Inflammatory macrophage treated with lipopolysaccharide for 1 hour (primary cell): Measurements from ENCODE around the gene BICDL2.
"Not testable (repeated sequence)": the region's sequence is repeated elsewhere in the genome, so short reads cannot be mapped to it uniquely, and the experiment has no call there.

Source experiments
- DNase-seq, 2 donors: peaks; one replicate each; pipeline ENCODE4 v3.0.0-alpha.2; 2020 to 2022

The BICDL2 gene, protein sequence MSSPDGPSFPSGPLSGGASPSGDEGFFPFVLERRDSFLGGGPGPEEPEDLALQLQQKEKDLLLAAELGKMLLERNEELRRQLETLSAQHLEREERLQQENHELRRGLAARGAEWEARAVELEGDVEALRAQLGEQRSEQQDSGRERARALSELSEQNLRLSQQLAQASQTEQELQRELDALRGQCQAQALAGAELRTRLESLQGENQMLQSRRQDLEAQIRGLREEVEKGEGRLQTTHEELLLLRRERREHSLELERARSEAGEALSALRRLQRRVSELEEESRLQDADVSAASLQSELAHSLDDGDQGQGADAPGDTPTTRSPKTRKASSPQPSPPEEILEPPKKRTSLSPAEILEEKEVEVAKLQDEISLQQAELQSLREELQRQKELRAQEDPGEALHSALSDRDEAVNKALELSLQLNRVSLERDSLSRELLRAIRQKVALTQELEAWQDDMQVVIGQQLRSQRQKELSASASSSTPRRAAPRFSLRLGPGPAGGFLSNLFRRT

DNA sequence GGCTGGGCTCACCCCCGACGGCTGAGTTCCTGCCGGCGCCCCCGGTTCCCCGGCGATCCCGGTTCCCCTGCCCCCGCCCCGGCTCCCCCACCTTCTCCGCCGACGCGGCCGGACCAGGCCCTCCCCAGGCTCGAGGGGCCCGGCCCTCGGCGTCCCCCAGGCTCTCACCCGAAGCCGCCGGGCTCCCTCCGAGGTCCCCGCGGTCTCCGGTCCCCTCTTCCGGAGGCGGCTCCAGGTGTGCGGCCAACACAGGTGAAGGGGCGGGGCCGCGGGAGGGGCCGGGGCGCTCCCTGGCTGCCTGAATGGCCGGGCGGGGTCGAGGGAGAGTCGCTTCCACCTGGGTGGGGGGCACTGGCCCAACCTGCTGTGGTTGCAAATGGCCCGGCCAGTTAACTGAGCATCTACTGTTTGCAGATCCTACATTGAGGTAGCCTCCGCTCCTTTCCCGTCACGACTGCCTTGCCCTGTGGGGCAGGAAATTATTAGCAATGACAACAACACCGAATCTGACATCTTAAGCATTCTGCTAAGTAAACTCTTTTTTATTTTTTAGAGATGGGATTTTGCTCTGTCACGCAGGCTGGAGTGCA is at the start of gene BICDL2:
Gene BICDL2 (minus strand): TSS at position 219 of the 590 bp plus-strand sequence. CDS start 1,448 bp downstream, outside the sequence.
- DNase-seq: no peak

DNA sequence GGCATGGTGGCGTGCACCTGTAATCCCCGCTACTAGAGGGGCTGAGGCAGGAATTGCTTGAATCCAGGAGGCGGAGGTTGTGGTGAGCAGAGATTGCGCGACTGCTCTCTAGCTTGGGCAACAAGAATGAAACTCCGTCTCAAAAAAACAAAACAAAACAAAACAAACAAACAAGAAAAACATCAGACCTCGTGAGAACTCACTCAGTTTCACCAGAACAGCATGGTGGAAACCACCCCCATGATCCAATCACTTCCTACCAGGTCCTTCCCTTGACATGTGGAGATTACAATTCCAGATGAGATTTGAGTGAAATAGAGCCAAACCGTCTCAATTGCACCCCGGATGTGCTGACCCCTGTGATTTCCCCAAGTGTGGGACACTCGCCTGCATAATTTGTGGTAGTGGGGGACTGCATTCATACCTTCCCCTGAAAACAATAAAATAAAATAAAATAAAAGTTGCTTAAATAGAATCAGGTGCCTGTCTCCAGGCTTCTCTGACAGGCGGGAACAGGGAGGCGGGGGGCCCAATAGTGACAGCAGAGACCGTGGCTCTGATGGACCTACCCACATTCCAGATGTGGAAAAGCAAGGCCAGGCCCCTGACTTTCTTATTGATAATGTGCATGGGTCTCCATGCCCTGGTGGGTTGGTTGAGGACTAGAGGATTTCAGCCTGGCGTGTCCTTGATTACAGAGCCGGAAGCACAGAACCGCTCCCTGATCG is 49.3 kb upstream of the BICDL2 start:
- DNase-seq: no peak

GRCh38 chr16:3084969-3085670 is 48.4 kb upstream of the BICDL2 start:
- no peak for DNase-seq

- no peak for DNase-seq
Measured at GRCh38 chr16:3084491-3084890, 47.7 kb upstream of the BICDL2 start.

DNA sequence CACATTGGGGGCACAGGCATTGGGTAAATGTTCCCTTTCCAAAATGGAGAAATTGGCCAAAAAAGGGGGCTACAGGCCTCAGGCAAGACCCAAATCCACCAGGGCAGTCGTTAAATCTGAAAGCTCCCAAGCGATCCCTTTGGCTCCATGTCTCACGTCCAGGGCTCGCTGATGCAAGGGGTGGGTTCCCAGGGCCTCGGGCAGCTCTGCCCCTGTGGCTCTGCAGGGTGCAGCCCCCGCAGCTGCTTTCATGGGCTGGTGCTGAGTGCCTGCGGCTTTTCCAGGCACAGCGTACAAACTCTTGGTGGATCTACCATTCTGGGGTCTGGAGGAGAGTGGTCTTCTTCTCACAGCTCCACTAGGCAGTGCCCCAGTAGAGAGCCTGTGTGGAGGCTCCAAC is 46.7 kb upstream of the BICDL2 start:
- not testable (repeated sequence) for DNase-seq

DNA sequence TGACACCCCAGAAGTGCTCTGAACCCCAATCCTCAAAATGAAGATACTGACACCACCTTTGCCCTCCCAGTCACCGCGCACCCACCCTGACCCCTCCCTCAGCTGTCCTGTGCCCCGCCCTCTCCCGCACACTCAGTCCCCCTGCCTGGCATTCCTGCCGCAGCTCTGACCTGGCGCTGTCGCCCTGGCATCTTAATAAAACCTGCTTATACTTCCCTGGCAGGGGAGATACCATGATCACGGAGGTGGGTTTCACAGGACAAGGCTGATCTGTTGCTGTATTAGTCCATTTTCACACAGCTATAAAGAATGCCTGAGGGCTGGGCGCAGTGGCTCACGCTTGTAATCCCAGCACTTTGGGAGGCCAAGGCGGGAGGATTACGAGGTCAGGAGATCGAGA is 45.2 kb upstream of the BICDL2 start:
- not testable (repeated sequence) for DNase-seq

- DNase-seq: no peak
Measured at GRCh38 chr16:3080024-3080423, 43.3 kb upstream of the BICDL2 start.

- DNase-seq: no peak
Measured at GRCh38 chr16:3076577-3076976, 39.8 kb upstream of the BICDL2 start.

- DNase-seq: not testable (repeated sequence)
Measured at GRCh38 chr16:3075946-3076345, 39.2 kb upstream of the BICDL2 start.

- DNase-seq: no peak
Measured at GRCh38 chr16:3075523-3075915, 38.8 kb upstream of the BICDL2 start.

DNA sequence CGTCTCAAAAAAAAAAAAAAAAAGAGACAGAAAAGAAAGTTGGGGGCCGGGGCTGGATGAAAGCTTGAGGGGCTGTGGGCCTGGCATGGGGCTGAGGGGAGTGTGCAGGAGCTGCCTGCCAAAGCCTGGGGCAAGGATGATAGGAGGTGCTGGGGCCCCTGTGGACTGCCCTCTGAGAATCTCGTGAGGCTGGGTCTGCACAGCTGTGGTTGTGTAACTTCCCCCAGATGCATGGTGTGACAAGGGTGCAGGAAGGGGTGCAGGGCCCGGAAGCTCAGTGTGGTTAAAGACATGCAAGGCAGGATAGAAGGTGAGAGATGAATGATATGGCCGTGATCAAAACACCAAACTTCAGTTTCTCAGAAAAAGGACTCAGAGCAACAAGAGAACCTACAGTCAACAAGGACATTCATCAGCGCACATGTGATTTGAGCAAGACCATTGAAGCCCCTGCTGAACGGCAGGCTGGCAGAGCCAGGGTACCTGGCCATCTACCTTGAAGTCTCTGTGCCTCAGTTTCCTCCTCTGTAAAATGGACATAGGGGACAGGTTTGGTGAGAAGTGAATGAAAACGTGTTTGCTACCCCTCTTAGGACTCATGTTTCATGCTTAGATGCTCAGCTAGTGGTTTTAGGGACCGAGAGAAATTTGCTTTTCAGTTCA is 38.2 kb upstream of the BICDL2 start:
- no peak for DNase-seq

GRCh38 chr16:3073448-3073847 is 36.7 kb upstream of the BICDL2 start:
- DNase-seq: no peak

- DNase-seq: not testable (repeated sequence)
Measured at GRCh38 chr16:3072576-3073263, 36.0 kb upstream of the BICDL2 start.

DNA sequence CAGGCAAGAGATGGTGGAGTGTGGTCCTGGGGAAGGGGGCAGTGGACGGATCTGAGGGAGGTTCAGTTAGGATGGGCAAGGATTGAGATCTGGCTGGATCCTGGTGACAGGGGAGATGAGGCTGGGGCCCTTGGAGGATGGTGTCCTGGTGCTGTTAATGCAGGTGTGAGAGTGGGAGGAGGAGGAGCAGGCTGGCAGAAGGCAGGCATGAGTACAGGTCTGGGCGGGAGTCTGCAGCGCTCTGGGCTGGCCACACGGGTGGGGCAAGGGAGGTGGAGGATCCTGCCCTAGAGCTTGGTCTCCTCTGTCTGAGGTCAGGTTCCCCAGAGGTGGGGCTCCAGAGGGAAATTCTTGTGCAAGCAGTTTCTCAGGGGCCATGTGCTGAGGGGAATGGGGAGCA is 35.4 kb upstream of the BICDL2 start:
- not testable (repeated sequence) for DNase-seq

DNA sequence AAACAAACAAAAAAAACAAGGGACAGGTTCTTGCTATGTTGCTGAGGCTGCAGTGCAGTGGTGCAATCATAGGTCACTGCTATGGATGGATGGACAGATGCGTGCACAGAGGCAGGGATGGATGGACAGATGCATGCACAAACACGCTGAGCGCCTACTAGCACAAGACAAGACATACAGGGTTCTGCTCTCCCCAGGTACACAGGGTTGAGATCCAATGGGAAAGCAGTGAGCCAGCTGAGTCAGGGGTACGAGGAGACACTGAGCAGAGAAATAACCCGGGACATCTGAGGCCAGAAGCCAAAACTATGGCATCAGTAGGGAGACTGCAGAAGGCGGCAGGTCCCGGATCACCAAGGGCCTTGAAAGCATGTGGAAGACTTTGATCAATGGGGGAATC is 34.9 kb upstream of the BICDL2 start:
- no peak for DNase-seq

- no peak for DNase-seq
Measured at GRCh38 chr16:3070608-3071111, 33.9 kb upstream of the BICDL2 start.

GRCh38 chr16:3069146-3069545 is 32.4 kb upstream of the BICDL2 start:
- not testable (repeated sequence) for DNase-seq

DNA sequence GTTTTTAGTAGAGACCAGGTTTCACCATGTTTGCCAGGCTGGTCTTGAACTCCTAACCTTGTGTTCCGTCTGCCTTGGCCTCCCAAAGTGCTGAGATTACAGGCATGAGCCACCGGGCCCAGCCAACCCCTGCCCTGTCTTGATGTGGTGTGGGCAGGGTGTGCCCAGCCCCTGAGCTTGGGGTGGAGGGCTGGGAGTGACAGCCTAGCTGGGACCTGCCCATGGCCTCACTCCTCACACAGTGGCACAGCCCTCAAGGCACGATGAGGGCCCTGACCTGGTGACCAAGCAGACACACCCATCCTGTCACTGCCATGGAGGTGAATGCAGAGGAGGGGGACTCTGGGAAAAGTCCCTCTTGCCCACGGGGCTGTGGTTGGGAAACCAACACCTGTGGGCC is 31.7 kb upstream of the BICDL2 start:
- no peak for DNase-seq

GRCh38 chr16:3066440-3066748 is 29.6 kb upstream of the BICDL2 start:
- no peak for DNase-seq

GRCh38 chr16:3065742-3066439 is 29.1 kb upstream of the BICDL2 start:
- no peak for DNase-seq
